ENCODE measurements around the gene OR3A1. TPM values are rescaled to one million over a fixed set of nuclear protein-coding genes. Genes with fewer than 3 reads are reported as not detected.
"Not testable (repeated sequence)": the region's sequence is repeated elsewhere in the genome, so short reads cannot be mapped to it uniquely, and the experiment has no call there.

Gene OR3A1
- total RNA-seq, 4 donors from 2014 or later, result 0.35 TPM; not detected in 3

- intact Hi-C loops (cut with DNase I; ENCODE audit: low total_unique reads), result no loop called here
- no peaks in the 10 kb centered on the region for H3K36me3 ChIP-seq
- no peaks in the 10 kb centered on the region for H3K27me3 ChIP-seq
- H3K4me1 ChIP-seq, result no peaks in the 10 kb centered on the region
- no peaks in the 10 kb centered on the region for H3K9me3 ChIP-seq
- no peak overlapping the region for H3K4me3 ChIP-seq
- H3K27ac ChIP-seq, result no peak overlapping the region
- TF ChIP-seq POLR2A (IDR thresholded peaks at IDR 0.05) (no peak), CTCF (IDR thresholded peaks at IDR 0.05) (no peak)
- DNase-seq, result no peak
Observed at GRCh38 chr17:3271072-3271848, 26.9 kb downstream of the OR3A1 start.

- Histone ChIP-seq H3K4me1 (no peaks in the 10 kb centered on the region), H3K27ac (no peak overlapping the region), H3K36me3 (no peaks in the 10 kb centered on the region), H3K4me3 (no peak overlapping the region), H3K27me3 (no peaks in the 10 kb centered on the region), H3K9me3 (no peaks in the 10 kb centered on the region)
- no peak for DNase-seq
- TF ChIP-seq CTCF (IDR thresholded peaks at IDR 0.05), result no peak
- TF ChIP-seq POLR2A (IDR thresholded peaks at IDR 0.05), result no peak
- intact Hi-C loops (cut with DNase I; ENCODE audit: low total_unique reads), result no loop called here
Observed at GRCh38 chr17:3260600-3260999, 37.6 kb downstream of the OR3A1 start.

- H3K27me3 ChIP-seq, result no peaks in the 10 kb centered on the region
- H3K9me3 ChIP-seq, result no peaks in the 10 kb centered on the region
- intact Hi-C loops (cut with DNase I; ENCODE audit: low total_unique reads), result no loop called here
- no peak overlapping the region for H3K27ac ChIP-seq
- no peak for TF ChIP-seq POLR2A (IDR thresholded peaks at IDR 0.05)
- no peak for TF ChIP-seq CTCF (IDR thresholded peaks at IDR 0.05)
- H3K4me3 ChIP-seq, result no peak overlapping the region
- no peak for DNase-seq
- no peaks in the 10 kb centered on the region for H3K4me1 ChIP-seq
- no peaks in the 10 kb centered on the region for H3K36me3 ChIP-seq
Observed at GRCh38 chr17:3260163-3260562, 38.0 kb downstream of the OR3A1 start.

GRCh38 chr17:3256575-3256974 is 41.6 kb downstream of the OR3A1 start:
- no peaks in the 10 kb centered on the region for H3K36me3 ChIP-seq
- DNase-seq, result no peak
- H3K4me1 ChIP-seq, result no peaks in the 10 kb centered on the region
- no peak overlapping the region for H3K4me3 ChIP-seq
- no peaks in the 10 kb centered on the region for H3K9me3 ChIP-seq
- TF ChIP-seq POLR2A (IDR thresholded peaks at IDR 0.05), result no peak
- TF ChIP-seq CTCF (IDR thresholded peaks at IDR 0.05), result no peak
- no peak overlapping the region for H3K27ac ChIP-seq
- no peaks in the 10 kb centered on the region for H3K27me3 ChIP-seq
- intact Hi-C loops (cut with DNase I; ENCODE audit: low total_unique reads), result no loop called here

GRCh38 chr17:3249013-3249412 is 49.1 kb downstream of the OR3A1 start:
- H3K4me3 ChIP-seq; H3K4me1 ChIP-seq; H3K36me3 ChIP-seq; H3K27ac ChIP-seq; DNase-seq; H3K9me3 ChIP-seq; H3K27me3 ChIP-seq; intact Hi-C loops (cut with DNase I; ENCODE audit: low total_unique reads): not testable (repeated sequence)

GRCh38 chr17:3244841-3245240 is 53.3 kb downstream of the OR3A1 start:
- H3K36me3 ChIP-seq; H3K27me3 ChIP-seq; H3K27ac ChIP-seq; intact Hi-C loops (cut with DNase I; ENCODE audit: low total_unique reads); H3K4me1 ChIP-seq; H3K4me3 ChIP-seq; H3K9me3 ChIP-seq; DNase-seq: not testable (repeated sequence)

GRCh38 chr17:3241044-3241443 is 57.1 kb downstream of the OR3A1 start:
- H3K27ac ChIP-seq; H3K9me3 ChIP-seq; H3K4me1 ChIP-seq; H3K4me3 ChIP-seq; DNase-seq; intact Hi-C loops (cut with DNase I; ENCODE audit: low total_unique reads); H3K27me3 ChIP-seq; H3K36me3 ChIP-seq: not testable (repeated sequence)
